ENCODE measurements around the gene USB1.

The USB1 gene

DNA sequence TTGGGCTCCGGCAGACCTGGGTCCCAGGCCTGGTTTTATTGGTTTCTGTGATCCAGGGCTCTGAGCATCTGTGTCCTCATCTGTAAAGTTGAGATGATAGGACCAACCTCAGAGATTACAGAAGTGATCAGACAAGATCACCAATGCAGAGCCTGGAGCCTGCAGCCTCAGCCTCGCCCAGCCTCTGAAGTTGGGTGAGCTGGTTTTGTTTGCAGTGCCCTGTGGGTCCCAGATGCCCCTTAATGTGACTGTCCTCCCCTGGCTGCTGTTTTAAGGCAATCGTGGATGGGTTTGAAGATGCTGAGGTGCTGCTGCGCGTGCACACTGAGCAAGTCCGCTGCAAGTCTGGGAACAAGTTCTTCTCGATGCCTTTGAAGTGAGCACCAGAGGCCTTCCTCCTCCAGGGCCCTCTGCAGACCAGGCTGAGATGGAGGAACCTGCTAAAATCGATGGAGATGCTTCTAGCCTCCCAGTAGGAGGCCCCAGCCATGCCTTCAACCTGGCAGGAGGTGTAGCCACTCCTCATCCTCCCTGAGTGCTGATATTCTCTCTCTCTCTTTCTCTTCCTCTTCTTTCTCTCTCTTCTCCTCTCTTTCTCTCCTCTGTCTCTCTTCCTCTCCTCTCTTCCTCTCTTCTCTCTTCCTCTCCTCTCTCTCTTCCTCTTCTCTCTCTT lies 18.8 kb downstream of the USB1 start:
- no peak for DNase-seq (ENCODE audit: low read depth)

- no peak for DNase-seq (ENCODE audit: low read depth)
These were observed 19.7 kb downstream of the USB1 start for GRCh38 chr16:58020628-58021521.

DNA sequence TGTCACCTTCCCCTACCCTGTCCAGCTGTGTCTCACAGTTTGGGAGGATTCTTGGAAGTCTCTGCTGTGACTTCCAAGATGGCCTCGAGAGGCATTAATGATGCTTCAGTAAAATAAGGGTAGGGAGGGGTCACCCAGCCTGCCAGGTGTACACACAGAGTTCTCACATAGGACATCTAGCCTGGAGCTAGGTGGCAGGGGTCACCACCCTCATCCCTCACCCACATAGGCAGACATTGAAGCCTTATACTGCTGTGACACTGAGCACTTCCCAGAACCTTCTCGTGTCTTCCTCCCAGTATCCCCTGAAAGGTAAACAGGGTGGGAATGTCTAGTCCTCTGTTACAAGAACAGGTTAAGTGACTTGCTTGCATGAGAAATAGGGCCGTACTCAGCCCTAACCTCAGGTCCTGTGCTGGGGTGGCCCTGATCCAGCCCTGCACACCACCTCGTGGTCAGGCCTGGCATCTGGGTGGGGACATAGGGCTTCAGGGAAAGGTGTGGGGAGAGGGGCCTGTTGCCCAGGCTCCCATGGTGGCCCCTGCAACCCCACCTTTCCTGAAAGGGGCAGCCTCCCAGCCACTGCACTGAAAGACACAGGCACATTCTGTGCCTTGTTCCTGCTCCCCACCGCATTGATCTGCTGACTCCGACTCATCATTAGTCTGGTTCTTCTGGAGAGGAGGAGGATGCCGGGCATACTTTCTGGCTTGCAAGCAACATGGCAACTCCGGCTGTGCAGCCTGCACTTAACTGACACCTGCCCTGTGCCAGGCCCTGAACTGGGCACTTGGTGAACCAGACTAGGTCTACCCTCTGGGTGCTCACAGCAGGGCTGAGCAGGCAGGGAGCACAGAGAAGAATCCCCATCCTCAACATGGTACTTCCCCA lies 20.7 kb downstream of the USB1 start:
- no peak for DNase-seq (ENCODE audit: low read depth)

GRCh38 chr16:58022601-58023371 lies 21.6 kb downstream of the USB1 start:
- DNase-seq (ENCODE audit: low read depth) = no peak

- no peak for DNase-seq (ENCODE audit: low read depth)
These were observed 23.5 kb downstream of the USB1 start for GRCh38 chr16:58024486-58025350.

GRCh38 chr16:58025351-58026138 lies 24.3 kb downstream of the USB1 start, which contains the start of gene MMP15:
TSS of gene MMP15 (plus strand) at chr16:58025754. CDS start at chr16:58026351, 597 bp downstream.
- DNase-seq (ENCODE audit: low read depth) = peak; percentile 56

DNA sequence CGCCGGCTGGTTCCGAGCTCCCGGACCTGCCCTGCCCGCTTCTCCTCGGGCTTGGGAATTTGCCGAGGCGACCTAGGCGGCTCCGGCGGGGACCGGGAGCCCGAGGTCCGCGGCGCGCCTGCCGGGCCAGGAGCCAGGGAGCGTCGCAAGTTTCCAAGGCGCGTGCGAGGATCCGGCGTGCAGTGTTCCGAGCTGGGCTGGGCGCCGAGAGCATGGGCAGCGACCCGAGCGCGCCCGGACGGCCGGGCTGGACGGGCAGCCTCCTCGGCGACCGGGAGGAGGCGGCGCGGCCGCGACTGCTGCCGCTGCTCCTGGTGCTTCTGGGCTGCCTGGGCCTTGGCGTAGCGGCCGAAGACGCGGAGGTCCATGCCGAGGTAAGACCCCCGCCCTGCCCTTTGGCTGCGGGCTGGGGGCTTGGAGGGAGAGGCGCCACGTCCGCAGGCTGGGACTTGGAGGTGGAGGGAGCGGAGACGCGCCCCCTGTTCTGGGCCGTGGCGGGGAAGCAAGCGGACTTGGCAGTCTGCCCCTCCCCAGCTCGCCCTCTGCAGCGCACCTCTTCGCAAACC lies 25.0 kb downstream of the USB1 start:
- DNase-seq (ENCODE audit: low read depth) = no peak

DNA sequence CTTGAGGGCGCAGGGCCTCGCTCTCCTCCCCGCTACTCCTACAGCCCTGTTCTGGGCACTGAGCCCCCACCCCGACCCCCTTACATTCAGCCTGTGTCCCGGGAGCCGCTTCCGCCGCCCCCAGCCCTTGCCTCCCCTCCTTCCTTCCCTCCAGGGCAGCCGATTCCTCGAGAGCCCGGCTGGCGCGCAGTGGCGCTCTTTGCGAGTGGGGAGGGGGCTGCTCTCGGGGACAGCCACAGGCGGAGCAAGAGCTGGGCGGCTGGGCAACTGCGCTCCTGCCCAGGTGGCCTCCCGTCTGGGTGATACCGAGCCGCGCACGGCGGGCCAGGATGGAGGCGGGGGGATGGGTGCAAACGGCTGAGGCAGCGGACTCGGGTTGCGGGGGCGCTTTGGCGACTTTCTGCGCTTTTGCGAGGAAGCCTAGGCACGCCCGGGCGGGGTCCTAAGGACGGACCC lies 25.5 kb downstream of the USB1 start:
- no peak for DNase-seq (ENCODE audit: low read depth)

GRCh38 chr16:58027161-58027915 lies 26.1 kb downstream of the USB1 start:
- DNase-seq (ENCODE audit: low read depth) = no peak

GRCh38 chr16:58027916-58028455 lies 26.8 kb downstream of the USB1 start:
- DNase-seq (ENCODE audit: low read depth) = no peak

DNA sequence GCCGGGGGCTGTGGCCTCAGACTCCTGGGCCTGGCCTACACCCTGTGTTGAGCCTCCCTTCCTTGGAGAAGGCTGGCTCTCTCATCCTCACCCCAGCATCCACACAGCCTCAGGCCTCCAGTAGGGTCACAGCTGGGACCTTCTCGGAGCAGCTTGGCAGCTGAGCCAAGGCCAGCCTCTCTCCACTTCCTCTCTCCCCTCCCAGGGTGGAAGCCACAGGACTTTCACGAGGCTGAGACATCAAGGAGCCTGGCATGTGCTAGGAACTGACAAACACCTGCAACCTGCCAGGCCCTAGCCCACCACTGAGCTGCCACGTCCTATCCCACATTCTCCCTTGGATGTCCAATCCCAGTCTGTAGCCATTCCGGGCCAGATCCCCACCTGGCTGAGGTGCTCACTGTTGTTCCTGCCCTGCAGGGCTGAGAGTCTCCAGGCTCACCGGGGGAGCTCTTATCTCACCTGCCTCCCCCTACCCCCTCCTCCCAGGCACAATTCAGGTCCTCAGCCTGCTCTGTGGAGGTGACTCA lies 27.4 kb downstream of the USB1 start:
- no peak for DNase-seq (ENCODE audit: low read depth)

DNA sequence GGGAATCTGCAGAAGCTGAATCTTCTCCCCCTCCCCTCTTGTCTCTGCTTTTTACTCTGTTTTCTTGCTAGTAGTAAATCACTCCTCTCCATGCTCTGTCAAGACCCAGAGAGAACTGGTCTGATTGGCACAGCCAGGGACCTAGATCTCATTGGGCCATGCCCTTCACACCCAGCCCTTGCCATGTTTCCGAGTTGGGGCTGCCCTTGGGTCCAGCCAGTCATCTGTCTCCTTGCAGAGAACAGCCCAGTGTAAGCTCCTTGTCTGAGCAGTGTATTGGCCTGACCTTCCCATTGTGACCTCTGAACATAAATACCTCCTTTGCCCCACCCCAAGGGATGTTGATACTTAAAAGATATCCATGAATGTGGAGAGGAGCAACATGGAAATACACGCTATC lies 28.2 kb downstream of the USB1 start:
- no peak for DNase-seq (ENCODE audit: low read depth)

DNA sequence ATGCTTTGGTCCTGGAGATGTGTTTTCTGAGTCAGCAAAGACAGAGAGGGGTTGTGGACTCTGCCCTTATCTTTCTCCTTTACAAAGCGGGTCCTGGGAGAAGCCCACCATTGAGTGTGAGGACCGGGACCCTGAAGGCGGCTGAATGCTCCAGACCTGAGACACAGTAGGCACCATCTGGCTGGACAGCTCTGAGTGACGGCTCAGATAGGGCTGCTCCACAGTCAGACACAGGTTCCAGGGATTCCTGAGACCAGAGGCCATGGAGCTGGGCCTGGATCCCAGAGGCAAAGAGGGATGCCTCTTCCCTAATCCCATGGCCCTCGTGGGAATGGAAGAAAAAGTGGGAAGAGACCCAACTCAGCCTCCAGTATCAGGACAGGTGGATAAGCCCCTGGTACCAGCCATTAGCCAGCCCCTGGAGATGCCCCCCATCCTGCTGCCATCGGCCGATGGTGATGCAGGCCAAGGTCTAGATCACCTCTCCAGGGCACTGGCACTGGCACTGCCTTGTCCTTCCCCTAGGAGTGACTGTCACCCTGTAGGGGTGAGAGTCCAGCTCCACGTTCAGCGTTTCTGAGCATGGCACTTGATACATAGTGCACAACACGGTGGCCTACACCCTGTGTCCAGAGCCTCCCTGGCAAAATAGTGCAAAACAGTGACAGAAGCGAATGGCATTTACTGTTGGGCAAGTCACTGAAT lies 29.1 kb downstream of the USB1 start:
- no peak for DNase-seq (ENCODE audit: low read depth)

- no peak for DNase-seq (ENCODE audit: low read depth)
These were observed 30.0 kb downstream of the USB1 start for GRCh38 chr16:58031016-58031800.

DNA sequence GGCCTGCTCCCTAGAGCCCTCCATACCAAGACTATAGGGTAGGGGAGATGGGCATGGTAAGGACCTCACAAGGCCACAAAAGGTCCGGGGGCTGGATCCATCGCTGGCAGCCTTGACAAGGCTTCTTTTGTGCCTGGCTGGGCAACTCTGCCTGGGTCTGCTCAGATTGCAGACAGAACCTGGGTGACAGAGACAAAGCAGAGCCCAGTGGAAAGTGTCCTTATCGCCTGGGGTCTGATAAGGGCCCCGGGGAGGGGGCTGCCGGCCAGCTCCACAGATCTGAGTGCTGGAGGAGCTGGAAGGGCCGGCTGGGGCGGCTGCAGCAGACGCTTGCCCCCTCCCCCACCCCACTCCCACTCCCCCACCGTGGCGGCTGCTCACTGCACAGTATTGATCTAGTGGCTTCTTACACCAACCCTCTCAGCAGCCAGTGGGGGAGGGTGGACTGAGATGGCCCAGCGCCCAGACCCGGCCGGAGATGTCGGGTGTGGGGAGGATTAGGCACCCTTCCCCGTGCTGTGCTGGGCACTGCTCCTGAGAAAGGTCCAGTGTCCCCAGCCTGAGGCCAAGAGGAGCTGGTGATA lies 31.6 kb downstream of the USB1 start:
- no peak for DNase-seq (ENCODE audit: low read depth)

DNA sequence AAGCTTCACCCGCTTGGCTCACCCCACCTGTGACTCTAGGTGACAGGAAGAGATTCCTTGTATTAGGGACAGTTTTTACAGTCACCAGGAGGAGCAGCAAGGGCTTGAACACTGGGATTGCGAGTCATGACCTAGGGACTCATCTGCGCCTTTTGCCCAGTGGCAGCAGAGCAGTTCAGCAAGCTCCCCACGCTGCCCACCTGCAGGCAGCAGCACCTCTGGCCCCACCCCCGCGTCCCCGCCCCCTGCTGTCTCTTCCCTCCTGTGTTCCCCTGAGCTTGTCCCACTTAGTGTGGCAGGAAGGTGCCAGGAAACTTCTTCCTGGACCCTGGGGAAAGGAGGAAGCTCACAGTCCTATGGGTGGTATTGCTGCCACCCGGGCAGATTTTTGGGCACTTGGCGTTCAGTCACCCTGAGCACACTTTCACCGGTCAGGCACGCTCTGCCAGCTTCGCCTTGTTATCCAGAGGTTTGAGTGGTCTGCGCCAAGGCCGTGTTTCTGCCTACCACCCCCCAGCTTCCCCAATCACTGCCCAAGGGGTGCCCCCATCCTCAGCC lies 33.0 kb downstream of the USB1 start:
- DNase-seq (ENCODE audit: low read depth) = no peak
